IPS DF 19.7 (cell line): ENCODE measurements around the gene FRAS1.
"Not testable (repeated sequence)": the region's sequence is repeated elsewhere in the genome, so short reads cannot be mapped to it uniquely, and the experiment has no call there.

Experiments used
- DNase-seq: peaks from one replicate; pipeline ENCODE4 v3.0.0-alpha.2; 2013; ENCODE audit warnings: low read depth, low spot score

Gene FRAS1

DNA sequence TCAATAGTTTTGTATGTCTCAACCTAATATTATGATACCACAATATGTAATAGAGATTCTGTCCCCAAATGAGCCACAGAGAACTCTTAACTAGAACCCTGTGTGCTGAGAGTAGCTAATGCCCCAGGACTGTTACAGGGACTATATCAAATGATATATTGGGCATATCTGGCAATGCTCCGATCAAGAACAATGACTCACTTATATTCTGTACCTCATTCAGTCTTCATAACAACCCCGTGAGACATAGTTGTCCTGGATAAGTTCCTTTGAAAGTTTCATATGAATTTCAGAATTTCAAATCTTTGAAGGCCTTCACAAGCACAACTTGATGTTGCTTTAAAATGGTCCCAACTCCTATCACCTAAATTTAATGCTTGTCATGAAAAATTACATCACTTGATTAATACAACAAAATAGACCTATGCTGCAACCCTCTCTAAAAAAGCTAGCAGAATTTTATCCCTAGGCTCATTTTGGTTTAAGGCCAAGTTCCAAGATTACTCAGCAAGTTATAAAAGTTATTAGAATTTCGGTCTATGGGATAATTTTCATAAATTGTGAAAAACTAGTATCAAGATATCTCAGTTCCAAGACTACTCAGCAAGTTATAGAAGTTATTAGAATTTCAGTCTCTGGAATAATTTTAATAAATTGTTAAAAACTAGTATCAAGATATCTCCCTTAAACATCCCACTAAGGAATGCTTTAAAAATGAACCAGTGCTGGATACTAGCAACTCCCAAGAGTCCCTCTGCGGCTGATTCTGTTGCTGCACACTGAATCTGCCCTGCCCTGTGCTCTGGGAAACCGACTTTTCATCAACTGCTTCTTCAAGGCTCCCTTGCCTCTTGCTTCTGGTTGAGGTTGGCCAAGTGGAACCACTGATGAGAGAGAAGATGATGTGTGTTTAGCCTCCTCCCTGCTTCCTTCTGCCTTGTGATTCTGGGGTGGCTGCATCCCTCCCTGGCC lies 488.4 kb downstream of the FRAS1 start:
- DNase-seq = no peak

DNA sequence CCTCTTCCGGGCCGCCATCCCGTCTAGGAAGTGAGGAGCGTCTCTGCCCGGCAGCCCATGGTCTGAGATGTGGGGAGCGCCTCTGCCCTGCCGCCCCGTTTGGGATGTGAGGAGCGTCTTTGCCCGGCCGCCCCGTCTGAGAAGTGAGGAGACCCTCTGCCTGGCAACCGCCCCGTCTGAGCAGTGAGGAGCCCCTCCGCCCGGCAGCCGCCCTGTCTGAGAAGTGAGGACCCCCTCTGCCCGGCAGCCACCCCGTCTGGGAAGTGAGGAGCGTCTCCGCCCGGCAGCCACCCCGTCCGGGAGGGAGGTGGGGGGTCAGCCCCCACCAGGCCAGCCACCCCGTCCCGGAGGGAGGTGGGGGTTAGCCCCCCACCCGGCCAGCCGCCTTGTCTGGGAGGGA lies 490.8 kb downstream of the FRAS1 start:
- DNase-seq = not testable (repeated sequence)

DNA sequence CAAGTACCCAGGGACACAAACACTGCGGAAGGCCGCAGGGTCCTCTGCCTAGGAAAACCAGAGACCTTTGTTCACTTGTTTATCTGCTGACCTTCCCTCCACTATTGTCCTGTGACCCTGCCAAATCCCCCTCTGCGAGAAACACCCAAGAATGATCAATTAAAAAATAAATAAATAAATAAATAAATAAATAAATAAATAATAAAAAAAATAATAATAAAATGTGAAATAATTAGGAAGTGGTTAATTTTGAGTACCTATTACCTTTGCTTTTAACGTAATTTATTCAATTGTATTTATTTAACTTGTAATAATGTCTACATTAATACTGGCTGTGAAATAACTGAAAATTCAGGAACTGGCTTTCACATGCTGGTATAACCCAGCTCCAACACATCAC lies 491.8 kb downstream of the FRAS1 start:
- not testable (repeated sequence) for DNase-seq

DNA sequence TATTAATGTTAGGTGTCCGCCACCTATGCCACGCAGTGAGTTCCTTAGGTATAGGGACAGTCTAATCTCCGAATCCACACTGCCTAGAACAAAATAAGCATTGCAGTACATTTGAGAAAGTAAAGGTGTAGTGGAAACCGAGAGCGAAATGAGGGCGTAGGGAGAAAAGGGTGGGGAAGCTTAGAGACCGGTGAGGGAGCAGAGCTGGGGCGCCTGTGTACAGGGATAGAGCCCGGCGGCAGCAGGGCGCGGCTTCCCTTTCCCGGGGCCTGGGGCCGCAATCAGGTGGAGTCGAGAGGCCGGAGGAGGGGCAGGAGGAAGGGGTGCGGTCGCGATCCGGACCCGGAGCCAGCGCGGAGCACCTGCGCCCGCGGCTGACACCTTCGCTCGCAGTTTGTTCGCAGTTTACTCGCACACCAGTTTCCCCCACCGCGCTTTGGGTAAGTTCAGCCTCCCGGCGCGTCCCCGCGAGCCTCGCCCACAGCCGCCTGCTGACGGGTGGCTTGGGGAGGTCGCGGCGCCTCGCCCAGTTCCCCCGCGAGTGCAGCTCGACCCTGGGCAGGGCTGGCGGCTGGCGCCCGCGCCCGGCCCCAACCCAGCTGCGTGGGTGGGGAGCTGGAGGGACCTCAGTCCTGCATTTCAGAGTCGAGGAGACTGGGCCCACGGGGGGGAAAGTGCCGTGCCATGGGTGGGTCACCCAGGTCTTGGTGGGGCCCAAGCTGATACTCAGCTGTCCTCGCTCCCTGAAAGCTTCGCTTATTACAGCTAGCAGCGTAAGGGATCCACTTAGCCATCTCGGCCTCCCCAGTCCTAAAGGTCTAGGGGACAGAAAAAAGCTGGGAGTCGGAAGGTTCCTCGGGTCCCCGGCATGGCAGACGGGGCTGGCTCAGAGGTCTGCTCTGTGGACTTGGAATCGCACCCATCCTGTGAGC lies 494.6 kb downstream of the FRAS1 start, which contains the start of gene ANXA3:
Gene ANXA3 (plus strand): TSS at position 351 of the 932 bp plus-strand sequence. CDS start 2,704 bp downstream, outside the sequence.
- DNase-seq = no peak

DNA sequence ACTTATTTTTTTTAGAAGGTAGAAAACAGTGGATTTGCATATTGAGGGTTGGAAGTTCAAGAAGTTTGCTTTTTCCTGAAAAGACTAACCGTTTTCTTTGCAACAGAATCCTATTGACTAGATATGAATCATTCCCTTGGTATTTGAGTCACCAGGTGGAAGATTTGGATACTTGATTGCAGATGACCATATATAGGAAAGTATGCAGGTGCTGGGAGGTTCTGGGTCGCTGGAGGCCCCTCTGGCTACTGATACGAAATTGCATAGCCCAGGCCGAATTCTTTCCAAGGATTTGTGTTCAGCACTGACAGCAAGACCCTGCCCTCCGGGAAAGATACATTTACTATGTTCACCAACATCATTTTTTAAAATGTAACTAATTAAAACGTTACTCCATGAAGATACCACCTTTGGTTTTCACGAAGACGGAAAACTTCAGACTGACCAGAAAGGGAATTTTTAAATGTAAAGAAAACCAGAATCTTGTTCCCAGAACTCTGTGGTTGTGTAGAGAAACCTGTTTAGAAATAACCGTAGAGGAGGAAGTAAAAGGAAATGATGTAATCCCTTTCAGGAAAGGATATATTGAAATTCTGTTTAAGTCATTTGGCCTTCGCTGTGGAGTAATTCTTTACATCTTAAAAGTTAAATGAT lies 495.4 kb downstream of the FRAS1 start:
- DNase-seq = peak; percentile 76

DNA sequence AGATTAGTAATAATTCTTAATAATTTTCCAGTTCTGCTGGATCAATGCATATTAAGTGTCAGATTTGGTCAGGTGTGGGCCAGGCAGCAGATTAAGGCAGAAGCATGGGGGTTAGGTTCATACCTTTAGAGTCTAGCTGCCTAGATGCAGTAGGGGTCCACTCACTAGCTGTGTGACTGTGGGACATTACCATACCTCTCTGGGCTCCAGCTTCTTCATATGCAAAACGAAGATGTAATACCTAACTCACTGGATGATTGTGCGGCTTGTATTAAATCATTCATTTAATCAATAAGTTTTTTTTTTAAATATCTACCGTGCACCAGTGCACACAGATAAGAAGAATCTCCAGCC lies 495.9 kb downstream of the FRAS1 start:
- no peak for DNase-seq

DNA sequence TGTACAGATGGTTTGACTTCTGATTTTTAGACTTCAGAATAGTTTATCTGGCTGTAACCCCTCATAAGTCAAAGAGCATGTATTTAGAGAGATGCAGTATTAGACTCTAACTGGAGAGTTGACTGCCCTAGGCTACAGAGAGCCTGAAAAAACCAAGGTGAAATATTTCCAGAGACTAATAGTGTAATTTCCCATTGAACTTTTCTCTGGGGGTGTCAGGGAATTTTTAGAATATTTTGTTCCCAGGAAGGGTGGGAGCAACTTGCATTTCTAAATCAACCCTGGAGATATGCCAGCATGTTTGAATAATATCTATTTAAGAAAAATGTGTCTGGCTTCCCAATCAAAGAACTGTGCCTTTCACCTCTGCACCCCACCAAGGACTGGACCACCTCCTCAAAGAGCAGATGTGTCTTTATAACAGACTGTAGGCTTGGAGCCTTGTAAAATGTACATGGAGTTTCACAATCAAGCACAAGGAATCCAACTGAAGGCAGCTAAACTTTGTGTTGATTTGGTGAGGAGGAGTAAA lies 496.5 kb downstream of the FRAS1 start:
- DNase-seq = no peak

DNA sequence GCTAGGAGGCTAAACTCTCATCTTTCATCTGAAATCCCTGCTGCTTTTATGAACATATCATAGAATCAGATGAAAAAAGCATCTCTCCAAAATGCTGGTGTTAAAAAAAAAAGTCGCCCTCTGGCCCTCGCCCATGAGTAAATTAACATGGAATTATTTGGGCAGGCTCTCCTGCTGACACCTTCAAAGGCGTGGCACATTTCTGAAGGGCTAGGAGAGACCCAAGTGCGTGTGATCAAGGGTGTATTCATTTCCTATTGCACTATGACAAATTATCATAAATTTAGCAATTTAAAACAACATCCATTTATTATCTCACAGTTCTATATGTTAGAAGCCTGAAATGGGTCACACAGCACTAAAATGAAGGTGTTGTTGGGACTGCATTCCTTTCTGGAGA lies 499.5 kb downstream of the FRAS1 start:
- DNase-seq = no peak

DNA sequence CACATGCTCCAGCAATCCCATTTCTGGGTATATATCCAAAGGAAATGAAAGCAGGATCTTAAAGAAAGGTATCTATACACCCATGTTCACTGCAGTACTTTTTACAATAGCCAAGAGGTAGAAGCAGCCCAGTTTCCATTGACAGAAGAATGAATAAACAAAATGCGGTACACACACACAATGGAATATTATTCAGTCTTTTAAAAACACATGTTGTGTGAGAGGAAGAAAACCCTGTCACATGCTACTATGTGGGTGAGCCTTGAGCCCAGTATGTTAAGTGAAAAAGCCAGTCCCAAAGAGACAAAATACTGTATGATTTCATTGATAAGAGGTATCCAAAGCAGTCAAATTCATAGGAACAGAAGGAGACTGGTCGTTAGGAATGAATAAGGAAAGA lies 500.7 kb downstream of the FRAS1 start:
- no peak for DNase-seq

DNA sequence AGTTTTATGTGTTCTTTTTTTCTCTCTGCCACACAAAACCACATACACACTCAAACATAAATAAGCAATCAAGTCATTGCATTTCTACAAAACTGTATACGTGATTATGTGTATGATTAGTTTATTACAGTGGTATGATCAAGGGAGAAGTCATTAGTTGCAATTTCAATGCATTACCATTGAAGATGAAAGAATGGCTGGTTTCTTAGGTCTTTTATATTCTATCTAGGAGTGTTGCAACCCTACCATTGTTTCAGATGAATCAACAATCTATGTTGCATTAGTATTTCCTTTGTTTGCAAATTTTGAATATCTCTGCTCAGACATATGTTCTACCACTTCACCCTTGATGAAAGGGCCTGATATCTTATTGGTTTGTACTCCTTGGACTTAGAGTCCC lies 501.3 kb downstream of the FRAS1 start:
- no peak for DNase-seq

DNA sequence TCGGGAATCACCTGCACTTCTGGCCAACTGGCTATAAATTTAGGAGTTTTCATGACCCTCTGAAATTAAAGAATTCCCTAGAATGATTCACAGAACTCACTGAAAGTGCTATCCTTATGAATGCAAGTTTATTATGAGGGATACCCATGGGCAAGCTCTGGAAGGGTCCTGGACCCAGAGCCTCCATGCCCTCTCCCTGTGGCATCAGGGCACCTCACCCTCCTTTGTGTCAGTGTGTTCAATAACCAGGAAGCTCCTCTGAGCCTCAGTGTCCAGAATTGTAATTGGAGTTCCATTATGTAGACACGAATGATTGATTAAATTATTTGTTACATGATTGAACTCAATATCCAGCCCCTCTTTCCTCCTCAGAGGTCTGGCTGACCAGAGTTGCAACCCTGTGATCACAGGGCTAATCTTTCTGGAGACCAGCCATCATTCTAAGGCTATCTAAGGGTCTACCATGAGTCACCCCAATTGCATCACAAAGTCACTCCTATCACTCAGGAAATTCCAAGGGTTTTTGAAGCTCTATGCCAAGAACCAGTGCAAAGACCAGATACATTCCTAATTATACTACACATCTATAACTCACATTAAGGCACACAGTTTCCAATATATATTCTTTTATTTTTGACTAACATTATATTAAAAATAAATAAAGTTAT lies 503.3 kb downstream of the FRAS1 start:
- DNase-seq = no peak

DNA sequence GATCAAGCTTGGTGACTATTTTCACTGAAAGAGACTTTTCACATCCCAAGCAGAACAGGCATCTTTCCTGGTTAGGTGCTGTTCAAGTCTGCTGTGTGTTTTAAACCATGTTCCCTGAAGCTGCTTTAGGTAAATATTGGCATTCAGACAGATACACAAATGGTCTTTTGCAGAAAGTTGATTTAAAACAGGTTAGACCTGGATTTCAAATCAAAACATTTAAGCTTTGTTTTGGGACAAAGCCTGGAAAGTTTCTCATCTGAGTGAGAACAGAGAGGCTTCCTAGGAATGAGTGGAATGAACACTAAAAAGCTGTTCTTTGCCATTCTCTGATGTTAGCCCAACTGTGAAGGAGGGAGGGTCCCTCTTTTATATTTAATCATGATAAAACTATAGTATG lies 504.6 kb downstream of the FRAS1 start:
- no peak for DNase-seq

DNA sequence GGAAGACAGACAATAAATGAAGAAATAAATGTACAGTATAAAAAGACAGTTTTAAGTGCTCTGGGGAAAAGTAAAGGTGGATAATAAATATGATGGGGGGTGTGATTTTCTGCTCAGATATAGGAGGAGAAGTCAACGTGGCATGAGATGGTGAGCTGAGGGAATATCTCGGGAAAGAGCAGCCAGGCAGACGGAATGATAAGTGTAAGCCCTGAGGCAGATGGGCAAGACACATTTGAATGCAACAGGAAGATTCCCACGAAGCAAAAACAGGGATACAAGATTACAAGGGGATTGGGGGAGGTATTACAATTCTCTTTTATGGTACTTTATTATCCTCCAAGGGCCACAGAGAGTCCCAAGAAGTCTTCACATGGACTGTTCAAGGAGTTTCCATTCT lies 505.6 kb downstream of the FRAS1 start:
- DNase-seq = no peak

DNA sequence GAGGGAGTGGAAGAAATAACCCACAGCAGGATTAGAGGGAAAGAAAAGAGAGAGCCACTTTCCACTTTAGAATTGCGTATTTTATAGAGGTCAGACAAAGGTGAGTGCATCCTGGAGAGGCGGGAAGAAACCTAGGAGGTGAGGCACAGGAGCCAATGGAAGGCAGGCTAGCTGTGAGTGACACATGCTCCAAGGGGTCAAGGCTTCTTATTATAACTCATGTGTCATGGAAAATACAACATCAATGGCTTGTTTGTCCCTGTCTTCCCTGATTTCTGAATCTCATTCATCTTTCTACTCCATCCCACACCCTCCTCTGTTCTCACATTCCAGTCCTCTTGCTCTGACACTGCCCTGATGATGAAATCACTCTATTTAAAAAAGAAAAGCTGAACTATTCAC lies 508.8 kb downstream of the FRAS1 start:
- no peak for DNase-seq

DNA sequence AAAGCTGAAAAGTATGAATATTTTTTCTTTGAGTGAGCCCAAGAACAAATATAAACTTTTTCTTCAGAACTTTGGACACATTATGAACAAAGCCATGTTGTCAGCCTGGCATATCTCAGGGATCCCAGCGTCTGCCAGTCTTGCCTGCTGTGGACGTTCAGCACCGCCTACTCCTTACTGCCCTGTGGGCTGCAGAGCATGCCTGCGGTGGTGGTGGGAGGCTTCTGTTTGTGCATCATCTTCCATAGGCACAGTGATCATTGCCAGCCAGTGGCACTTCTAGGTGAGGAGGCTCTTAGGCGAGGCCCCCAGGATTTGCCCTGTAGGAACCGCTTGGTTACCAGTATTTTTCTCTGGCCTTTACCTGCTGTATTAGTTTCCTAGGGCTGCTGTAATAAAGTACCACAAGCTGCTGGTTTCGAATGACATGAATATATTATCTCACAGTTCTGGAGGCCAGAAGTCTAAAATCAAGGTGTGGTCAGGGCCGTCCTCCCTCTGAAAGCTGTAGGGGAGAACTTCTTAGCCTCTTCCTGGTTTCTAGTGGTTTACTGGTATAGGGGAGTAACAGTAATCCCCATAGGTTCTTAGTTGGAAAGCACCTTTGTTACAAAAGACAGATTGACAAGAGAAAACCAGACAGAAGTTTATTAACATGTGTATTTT lies 509.8 kb downstream of the FRAS1 start:
- DNase-seq = no peak

DNA sequence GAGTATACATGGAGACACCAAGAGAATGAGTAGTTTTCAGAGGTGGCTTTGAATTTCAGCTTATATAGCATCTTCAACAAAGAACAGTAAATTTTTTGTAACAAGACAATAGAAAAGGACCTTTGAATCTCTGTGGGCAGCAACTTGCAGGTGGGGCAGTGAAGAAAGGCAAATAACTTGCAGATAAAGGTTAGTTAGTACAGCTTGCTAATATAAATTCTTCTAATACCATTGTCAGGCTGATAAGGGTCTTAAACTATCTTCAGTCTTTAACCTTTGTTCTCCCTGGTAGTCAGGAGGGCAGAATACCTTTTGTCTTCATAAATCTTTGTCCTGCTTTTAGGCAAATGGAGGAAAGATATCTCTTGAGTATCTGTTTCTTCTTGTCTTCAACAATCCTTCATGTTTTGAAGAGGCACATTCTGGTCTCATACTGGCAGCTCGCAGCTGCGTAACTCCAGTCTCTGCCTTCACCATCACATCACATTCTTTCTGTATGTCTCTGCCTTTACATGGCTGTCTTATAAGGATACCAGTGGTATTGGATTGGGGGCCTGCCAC lies 510.5 kb downstream of the FRAS1 start:
- no peak for DNase-seq

DNA sequence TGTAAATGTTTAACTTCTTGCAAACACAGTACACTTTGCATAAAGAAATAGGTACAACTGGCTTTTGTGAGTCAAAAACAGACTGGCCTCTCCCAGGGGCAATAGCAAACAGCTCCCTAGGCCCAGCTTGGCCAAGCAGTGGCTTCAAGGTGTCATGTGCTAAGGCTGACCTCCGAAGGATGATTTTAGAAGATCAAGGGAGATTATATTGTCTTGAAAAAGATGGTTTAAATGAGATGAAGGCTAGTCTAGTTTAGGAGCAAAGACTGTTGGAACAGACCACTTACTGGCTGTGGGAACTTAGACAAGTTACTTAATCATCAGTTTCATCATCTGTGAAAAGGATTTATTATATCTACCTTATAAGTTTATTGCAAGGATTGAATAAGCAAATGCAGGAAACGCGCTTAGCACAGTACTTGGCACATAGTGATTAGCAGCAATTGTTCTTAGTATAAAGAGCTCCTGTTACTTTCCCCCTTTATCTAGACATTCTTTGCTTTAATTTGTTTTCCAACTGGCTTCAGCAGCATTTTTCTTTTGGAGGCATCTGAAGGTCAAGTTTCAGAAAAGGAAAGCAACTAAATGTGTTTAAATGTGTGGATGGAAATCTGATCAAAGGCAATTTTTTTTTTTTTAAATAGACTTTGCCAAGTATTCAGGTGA lies 511.6 kb downstream of the FRAS1 start:
- DNase-seq = no peak

DNA sequence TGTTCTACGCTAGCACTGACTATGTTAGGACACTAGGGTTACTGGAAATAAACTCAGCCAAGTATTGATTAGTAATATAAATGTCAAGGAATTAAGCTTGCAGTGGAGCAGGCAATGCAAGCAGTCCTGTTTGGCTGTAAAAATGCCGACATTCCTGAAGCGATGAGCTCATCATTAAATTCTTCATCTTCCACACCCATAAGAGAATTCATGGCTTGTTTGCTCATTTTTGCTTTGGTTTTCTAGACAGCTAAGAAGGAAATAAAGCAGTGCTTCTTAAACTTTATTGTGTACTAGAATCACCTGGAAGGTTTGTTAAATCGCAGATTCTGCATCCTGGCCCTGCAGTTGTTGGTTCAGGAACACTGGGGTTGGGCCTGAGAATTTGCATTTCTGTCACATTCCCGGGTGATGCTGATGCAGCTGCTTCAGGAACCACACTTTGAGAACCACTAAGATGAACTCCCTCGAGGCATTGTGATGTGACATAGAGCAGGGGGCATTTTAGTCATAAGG lies 512.2 kb downstream of the FRAS1 start:
- no peak for DNase-seq

DNA sequence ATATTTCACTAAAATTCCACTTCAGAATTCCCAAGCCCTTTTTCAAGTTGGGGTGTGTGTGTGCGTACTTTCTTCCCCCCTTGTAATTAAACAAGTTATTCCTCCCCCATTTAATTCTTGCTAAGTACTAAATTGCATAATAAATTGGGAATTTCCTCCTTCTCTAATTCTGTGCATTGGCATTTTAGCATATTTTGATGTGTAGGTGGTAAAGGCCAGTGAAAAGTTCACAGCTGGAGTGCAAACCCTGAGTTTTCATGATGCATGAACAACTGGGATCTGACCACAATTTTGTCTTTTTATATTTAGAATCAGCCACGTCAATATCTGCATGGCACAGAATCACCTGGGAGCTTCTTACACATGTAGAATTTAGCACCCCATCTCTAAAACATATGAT lies 513.0 kb downstream of the FRAS1 start:
- no peak for DNase-seq
